ENCODE results near the gene EHBP1L1.

DNA sequence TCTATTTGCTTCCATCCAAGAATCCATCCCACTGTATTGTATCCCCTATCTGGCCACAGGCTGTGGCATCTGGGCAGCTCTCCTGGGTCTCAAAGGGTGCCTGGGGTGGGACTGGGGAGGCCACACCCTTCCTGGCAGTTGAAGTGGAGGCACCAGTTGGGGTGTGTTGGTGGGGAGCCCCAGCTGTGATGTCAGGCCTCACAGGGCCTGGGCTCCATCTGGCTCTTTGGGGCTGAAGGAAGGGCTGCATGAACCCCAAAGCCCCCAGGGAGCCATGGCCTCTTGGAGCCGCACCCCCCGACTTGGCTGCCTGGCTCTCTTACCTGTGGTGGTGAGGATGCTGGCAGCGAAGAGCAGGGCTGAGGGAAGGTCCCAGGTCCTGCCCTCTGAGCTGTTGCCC, 19.3 kb downstream of the EHBP1L1 start:
- TF ChIP-seq GATA2 (IDR thresholded peaks at IDR 0.05; ENCODE audit: low read depth, low read length) (no peak), GATA3 (IDR thresholded peaks at IDR 0.05; ENCODE audit: low read depth, low read length) (no peak)
